Jurkat, Clone E6-1 (cell line): Measurements from ENCODE around the gene PPP1R14D. TPM values are rescaled to one million over a fixed set of nuclear protein-coding genes. Genes with fewer than 3 reads are reported as not detected.
"Not testable (repeated sequence)": the region's sequence is repeated elsewhere in the genome, so short reads cannot be mapped to it uniquely, and the experiment has no call there.

Experiments
- DNase-seq: peaks from one replicate; pipeline ENCODE4 v3.0.0-alpha.2; 2011; ENCODE audit warnings: low read depth, low spot score
- H3K4me3 ChIP-seq: 2 replicates; pipeline ENCODE4 v1.5.1; 2011; ENCODE audit warnings: mild to moderate bottlenecking, low read length, control low read depth, moderate library complexity
- polyA plus RNA-seq: library from polyadenylated mRNA; unstranded; fragments of >200 nt; gene quantifications from one replicate; pipeline ENCODE4 v1.2.1, GENCODE V29; 2012; ENCODE audit warnings: missing spikeins; ENCODE audit not compliant: insufficient read length, insufficient read depth

Gene PPP1R14D
- polyA plus RNA-seq: not detected

GRCh38 chr15:40828447-40829036, at the start of gene PPP1R14D:
PPP1R14D (minus strand) TSS chr15:40828708; CDS start chr15:40828641, 67 bp downstream.
- H3K4me3 ChIP-seq: no peak within 1 kb of the TSS

GRCh38 chr15:40877694-40878093, 49.2 kb upstream of the PPP1R14D start:
- no peak for DNase-seq
- no peak overlapping the region for H3K4me3 ChIP-seq

More at GRCh38 chr15:40828447-40829036, at the start of gene PPP1R14D:
- no peak for DNase-seq

- H3K4me3 ChIP-seq: no peak overlapping the region
- DNase-seq: no peak
These were observed 47.7 kb upstream of the PPP1R14D start for GRCh38 chr15:40875991-40876730.

GRCh38 chr15:40873694-40874561, 45.4 kb upstream of the PPP1R14D start, which contains the start of gene RHOV:
RHOV (minus strand) TSS chr15:40874234; CDS start chr15:40874139, 95 bp downstream.
- peak; percentile 23 for DNase-seq
- peak within 1 kb of the TSS; percentile 48 for H3K4me3 ChIP-seq

GRCh38 chr15:40872791-40873693, 44.5 kb upstream of the PPP1R14D start:
- H3K4me3 ChIP-seq: peak overlapping the region; percentile 48
- no peak for DNase-seq

GRCh38 chr15:40871749-40872617, 43.5 kb upstream of the PPP1R14D start:
- no peak overlapping the region for H3K4me3 ChIP-seq
- no peak for DNase-seq

GRCh38 chr15:40870716-40871115, 42.2 kb upstream of the PPP1R14D start:
- no peak for DNase-seq
- no peak overlapping the region for H3K4me3 ChIP-seq

GRCh38 chr15:40869686-40870085, 41.2 kb upstream of the PPP1R14D start:
- no peak overlapping the region for H3K4me3 ChIP-seq
- DNase-seq: no peak

GRCh38 chr15:40867199-40867598, 38.7 kb upstream of the PPP1R14D start:
- DNase-seq: no peak

GRCh38 chr15:40863660-40864270, 35.3 kb upstream of the PPP1R14D start:
- DNase-seq: no peak
- no peak overlapping the region for H3K4me3 ChIP-seq

More at GRCh38 chr15:40867199-40867598, 38.7 kb upstream of the PPP1R14D start:
- H3K4me3 ChIP-seq: no peak overlapping the region

GRCh38 chr15:40861147-40861546, 32.6 kb upstream of the PPP1R14D start:
- not testable (repeated sequence) for H3K4me3 ChIP-seq, DNase-seq

- DNase-seq: peak; percentile 83
- no peak overlapping the region for H3K4me3 ChIP-seq
These were observed 30.8 kb upstream of the PPP1R14D start for GRCh38 chr15:40859206-40859851.

GRCh38 chr15:40858706-40859105, 30.2 kb upstream of the PPP1R14D start:
- H3K4me3 ChIP-seq: no peak overlapping the region
- no peak for DNase-seq

GRCh38 chr15:40857601-40858341, 29.3 kb upstream of the PPP1R14D start:
- H3K4me3 ChIP-seq: no peak overlapping the region
- peak; percentile 53 for DNase-seq

- DNase-seq: no peak
These were observed 28.2 kb upstream of the PPP1R14D start for GRCh38 chr15:40856746-40857145.

GRCh38 chr15:40855706-40856234, 27.3 kb upstream of the PPP1R14D start:
- H3K4me3 ChIP-seq: no peak overlapping the region
- no peak for DNase-seq

More at GRCh38 chr15:40856746-40857145, 28.2 kb upstream of the PPP1R14D start:
- H3K4me3 ChIP-seq: no peak overlapping the region
